Right atrium auricular region (tissue), 2 donors: ENCODE measurements around the gene CLMP. TPM values are rescaled to one million over a fixed set of nuclear protein-coding genes. Genes with fewer than 3 reads are reported as not detected.

Experiments used
- DNase-seq: peaks from one replicate; pipeline ENCODE4 v3.0.0-alpha.2; 2019; ENCODE audit warnings: low spot score
- H3K27ac ChIP-seq, 2 donors: fragments of 200-600 bp; sonication (generic); 1 replicate in 1 of 2; 2 replicates in 1 of 2; pipeline ENCODE4 v1.5.1; 2016 to 2019
- H3K27me3 ChIP-seq, 2 donors: fragments of 200-600 bp; sonication (generic); one replicate each; pipeline versions ENCODE4 v1.5.1 to v1.6.0; 2017 to 2019
- H3K36me3 ChIP-seq: fragments of 200-600 bp; sonication (generic); one replicate; pipeline ENCODE4 v1.5.1; 2016
- H3K4me1 ChIP-seq, 2 donors: fragments of 200-600 bp; sonication (generic); one replicate each; pipeline versions ENCODE4 v1.5.1 to v1.6.0; 2017 to 2019
- H3K4me3 ChIP-seq, 2 donors: fragments of 200-600 bp; sonication (generic); 1 replicate in 1 of 2; 2 replicates in 1 of 2; pipeline ENCODE4 v1.5.1; 2017 to 2019; ENCODE audit warnings: mild to moderate bottlenecking in 1 of 2, moderate library complexity in 1 of 2
- H3K9me3 ChIP-seq, 2 donors: fragments of 200-600 bp; sonication (generic); one replicate each; pipeline ENCODE4 v1.5.1; 2019
- CTCF ChIP-seq, 2 donors: fragments of 200-600 bp; sonication (generic); IDR thresholded peaks; one replicate each; pipeline ENCODE4 v1.5.1; 2019; ENCODE audit warnings: antibody characterized with exemption in 2 of 2
- total RNA-seq, 2 donors: library from RNA; depleted of rRNA; stranded (reverse); fragments of >200 nt; gene quantifications; one replicate each; pipeline ENCODE4 v1.1.0, GENCODE V29; 2016

Gene CLMP
- total RNA-seq, 2 donors from 2014 or later, result 8.4 to 34.3 TPM

DNA sequence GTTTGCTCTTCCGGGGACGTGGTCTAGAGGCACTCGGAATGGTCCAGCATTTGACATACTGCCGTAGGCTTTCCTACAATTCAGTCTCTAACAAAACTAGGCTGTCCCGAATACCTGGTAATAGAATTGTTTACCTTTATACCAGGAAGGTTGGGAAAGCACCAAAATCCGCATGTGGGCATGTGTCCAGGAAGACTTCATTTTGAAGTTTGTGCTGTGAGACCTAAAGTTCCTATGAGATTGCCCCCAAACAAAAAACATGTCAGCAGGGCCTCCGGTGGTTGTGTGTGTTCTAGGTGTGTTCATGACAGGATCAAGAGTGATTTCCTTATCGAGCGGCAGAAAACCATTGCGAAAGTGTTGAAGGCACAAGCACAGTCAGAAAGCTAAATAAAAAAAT is 159.2 kb downstream of the CLMP start:
- no peaks in the 10 kb centered on the region for H3K9me3 ChIP-seq
- TF ChIP-seq CTCF (IDR thresholded peaks at IDR 0.05), result no peak
- H3K27ac ChIP-seq, result no peak overlapping the region
- no peaks in the 10 kb centered on the region for H3K4me1 ChIP-seq
- no peaks in the 10 kb centered on the region for H3K27me3 ChIP-seq
- no peaks in the 10 kb centered on the region for H3K36me3 ChIP-seq
- no peak for DNase-seq
- no peak overlapping the region for H3K4me3 ChIP-seq

DNA sequence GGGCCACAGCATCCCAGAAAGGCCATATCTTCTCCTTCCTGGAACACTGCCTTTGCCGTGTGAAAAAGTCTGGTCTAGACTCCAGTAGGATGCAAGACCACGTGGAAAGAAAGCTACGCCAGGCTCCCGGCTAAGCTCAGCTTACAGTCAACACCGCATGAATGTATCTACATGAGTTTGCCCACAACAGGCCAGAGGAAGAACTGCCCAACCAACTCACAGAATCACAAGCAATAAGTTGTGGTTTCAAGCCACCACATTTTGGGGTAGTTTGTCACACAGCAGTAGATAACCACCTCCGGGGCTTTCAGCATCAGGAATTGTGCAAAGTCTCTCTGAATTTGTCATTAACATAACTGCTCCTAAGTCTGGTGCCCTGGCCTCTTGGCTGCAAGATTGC is 160.5 kb downstream of the CLMP start:
- no peaks in the 10 kb centered on the region for H3K36me3 ChIP-seq
- H3K4me3 ChIP-seq, result no peak overlapping the region
- no peak overlapping the region for H3K27ac ChIP-seq
- H3K9me3 ChIP-seq, result no peaks in the 10 kb centered on the region
- H3K27me3 ChIP-seq, result no peaks in the 10 kb centered on the region
- no peak for TF ChIP-seq CTCF (IDR thresholded peaks at IDR 0.05)
- DNase-seq, result no peak
- no peaks in the 10 kb centered on the region for H3K4me1 ChIP-seq

DNA sequence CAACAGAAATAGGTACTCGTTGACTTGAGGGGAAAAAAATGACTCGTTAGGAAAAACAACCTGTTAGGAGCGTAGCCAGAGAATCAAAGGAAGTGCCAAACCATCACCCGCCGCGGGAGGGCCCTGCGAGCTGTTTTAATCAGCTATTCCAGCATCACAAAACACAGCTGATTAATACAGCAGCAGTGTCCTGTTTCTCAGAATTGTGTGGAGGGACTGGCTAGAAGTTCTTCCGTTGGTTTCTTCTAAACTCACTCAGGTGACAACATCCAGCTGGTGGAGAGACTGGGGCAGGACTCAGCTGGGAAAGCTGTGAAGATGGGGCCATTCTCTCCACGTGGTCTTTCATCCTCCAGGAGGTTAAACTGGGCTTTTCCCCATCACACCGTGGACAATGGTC is 161.2 kb downstream of the CLMP start:
- Histone ChIP-seq H3K27ac (no peak overlapping the region), H3K4me3 (no peak overlapping the region), H3K9me3 (no peaks in the 10 kb centered on the region), H3K36me3 (no peaks in the 10 kb centered on the region), H3K27me3 (no peaks in the 10 kb centered on the region), H3K4me1 (no peaks in the 10 kb centered on the region)
- TF ChIP-seq CTCF (IDR thresholded peaks at IDR 0.05), result peak in 1 of 2 donors; percentile 31
- DNase-seq, result no peak

DNA sequence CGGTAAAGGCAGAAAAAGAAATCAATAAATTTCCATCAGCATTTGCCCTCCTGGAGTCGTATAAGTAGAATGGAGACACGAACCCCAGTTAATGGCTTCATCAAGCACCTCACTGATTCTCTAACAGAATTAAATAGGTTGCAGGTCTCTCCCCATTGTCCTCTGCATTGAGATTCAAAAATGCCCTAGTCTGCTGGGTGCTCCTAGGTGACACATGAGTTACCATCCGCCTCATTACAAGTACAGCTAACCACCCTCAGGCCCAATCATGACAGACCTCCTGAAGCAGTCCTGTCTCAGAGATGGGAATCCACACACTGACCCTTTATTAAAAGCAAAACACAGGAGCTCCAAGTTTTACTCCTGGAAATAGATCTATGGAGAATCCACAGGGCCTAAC is 164.5 kb downstream of the CLMP start:
- Histone ChIP-seq H3K4me1 (no peaks in the 10 kb centered on the region), H3K36me3 (no peaks in the 10 kb centered on the region), H3K4me3 (no peak overlapping the region), H3K27ac (no peak overlapping the region), H3K9me3 (no peaks in the 10 kb centered on the region), H3K27me3 (no peaks in the 10 kb centered on the region)
- no peak for DNase-seq
- TF ChIP-seq CTCF (IDR thresholded peaks at IDR 0.05), result no peak

GRCh38 chr11:123020968-123021367 is 174.1 kb downstream of the CLMP start:
- TF ChIP-seq CTCF (IDR thresholded peaks at IDR 0.05), result peak in 1 of 2 donors; percentile 51
- DNase-seq, result no peak
- no peaks in the 10 kb centered on the region for H3K4me1 ChIP-seq

More at GRCh38 chr11:123020968-123021367, 174.1 kb downstream of the CLMP start:
- no peaks in the 10 kb centered on the region for H3K9me3 ChIP-seq
- H3K27me3 ChIP-seq, result no peaks in the 10 kb centered on the region
- no peak overlapping the region for H3K27ac ChIP-seq
- H3K36me3 ChIP-seq, result no peaks in the 10 kb centered on the region
- H3K4me3 ChIP-seq, result no peak overlapping the region

Other genes starting within 250 kb of the CLMP start
- not detected for gene BSX, start 213.4 kb downstream of the CLMP start, total RNA-seq
- 100 to 1,000 TPM; 672 to 817 TPM for gene HSPA8, start 133.1 kb downstream of the CLMP start, total RNA-seq
- gene GRAMD1B, start 235.0 kb upstream of the CLMP start, total RNA-seq, result 1 to 10 TPM; 3.1 to 3.8 TPM